ENCODE measurements around the gene KIF15.

DNA sequence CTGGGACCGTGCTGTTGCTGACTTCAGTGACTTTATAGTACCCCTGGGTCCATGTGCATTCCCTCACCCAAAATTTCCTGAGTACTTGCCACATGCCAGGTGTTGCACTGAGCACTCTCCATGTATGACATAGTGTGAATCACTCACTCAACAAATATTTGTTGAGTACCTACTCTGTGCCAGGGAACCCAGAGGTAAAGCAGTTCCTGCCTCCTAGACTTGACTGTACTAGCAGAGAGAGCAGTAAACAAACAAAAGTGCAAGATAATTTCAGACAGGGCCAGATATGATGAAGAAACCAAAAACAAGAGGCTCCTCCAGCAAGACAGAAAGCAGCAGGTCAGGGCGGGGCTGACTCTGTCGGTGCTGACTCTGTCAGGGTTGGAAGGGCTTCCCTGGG, 125.0 kb downstream of the KIF15 start:
- TF ChIP-seq, protein P1, sequence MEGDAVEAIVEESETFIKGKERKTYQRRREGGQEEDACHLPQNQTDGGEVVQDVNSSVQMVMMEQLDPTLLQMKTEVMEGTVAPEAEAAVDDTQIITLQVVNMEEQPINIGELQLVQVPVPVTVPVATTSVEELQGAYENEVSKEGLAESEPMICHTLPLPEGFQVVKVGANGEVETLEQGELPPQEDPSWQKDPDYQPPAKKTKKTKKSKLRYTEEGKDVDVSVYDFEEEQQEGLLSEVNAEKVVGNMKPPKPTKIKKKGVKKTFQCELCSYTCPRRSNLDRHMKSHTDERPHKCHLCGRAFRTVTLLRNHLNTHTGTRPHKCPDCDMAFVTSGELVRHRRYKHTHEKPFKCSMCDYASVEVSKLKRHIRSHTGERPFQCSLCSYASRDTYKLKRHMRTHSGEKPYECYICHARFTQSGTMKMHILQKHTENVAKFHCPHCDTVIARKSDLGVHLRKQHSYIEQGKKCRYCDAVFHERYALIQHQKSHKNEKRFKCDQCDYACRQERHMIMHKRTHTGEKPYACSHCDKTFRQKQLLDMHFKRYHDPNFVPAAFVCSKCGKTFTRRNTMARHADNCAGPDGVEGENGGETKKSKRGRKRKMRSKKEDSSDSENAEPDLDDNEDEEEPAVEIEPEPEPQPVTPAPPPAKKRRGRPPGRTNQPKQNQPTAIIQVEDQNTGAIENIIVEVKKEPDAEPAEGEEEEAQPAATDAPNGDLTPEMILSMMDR (conservative IDR thresholded peaks at IDR 0.05; ENCODE audit: low read depth, low read length): no peak
- TF ChIP-seq EZH2 (IDR thresholded peaks at IDR 0.05; ENCODE audit: borderline replicate concordance, low read depth, low read length, poor library complexity, severe bottlenecking): no peak

Data from A673 (cell line).